ENCODE measurements around the gene TBC1D1.
"Not testable (repeated sequence)": the region's sequence is repeated elsewhere in the genome, so short reads cannot be mapped to it uniquely, and the experiment has no call there.

Gene TBC1D1

DNA sequence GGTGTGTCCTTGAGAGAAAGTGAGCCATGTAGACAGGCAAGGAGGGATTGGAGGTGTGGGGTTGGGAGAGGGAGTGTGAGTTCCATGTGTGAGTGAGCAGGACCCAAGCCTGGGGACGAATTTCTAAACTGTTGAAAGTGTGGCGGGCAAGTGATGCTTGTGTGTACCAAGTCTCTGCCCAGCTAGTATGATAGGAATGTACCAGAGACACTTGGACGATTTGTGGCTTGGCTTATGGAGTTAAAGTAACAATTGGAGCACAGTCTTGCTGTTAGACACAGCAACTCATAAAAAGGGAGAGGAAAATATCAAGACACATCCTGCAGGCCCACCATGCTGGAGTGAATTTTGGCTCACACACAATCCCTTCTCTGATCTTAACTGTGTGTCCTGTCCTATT, 77.9 kb downstream of the TBC1D1 start:
- no peak for DNase-seq

DNA sequence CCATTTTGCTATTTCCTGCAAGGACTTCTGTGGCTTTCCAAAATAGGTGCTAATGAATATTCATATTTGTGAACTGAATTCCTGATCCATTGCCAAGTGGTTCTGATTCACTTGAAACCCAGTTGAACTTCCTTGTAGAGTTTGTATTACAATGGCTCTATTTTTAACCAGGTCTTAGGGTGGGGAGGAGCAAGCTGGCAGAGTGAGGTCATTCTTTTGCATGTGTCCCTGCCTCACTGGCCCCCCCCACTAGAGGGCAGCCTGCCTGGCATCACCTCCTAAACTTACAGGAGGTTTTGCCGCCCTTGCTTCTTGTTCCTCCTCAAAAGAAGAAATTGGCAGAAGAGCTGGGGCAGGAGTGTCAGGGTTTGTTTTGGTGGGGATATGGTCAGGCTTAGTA, 79.8 kb downstream of the TBC1D1 start:
- DNase-seq = peak; percentile 69

DNA sequence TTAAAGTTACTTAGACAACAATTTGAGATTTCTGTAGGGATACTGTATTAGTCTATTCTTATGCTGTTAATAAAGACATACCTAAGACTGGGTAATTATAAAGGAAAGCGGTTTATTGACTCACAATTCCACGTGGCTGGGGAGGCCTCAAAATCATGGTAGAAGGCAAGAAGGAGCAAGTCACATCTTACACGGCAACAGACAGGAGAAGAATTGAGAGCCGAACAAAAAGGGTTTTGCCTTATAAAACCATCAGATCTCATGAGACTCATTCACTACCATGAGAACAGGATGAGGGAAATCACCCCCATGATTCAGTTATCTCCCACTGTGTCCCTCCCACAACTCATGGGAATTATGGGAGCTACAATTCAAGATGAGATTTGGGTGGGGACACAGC, 80.3 kb downstream of the TBC1D1 start:
- no peak for DNase-seq

DNA sequence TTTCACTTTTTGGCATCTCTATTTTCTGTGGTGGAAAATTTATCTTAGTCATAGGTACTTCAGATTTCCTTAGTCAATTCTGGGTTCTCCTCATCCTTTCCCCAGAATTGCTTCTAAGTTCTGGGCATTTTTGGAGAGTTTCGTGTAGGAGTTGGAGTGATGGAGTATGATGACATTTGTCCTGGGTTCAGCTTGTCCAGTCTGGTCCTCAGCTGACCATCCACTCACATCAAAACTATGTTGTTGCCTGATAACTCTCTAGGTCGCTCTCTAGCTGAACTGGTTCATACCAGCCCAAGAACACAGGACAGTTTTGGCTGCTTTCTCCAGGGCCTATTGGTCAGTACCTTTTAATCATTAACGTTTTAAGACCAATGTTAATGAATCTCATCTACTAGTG, 82.6 kb downstream of the TBC1D1 start:
- DNase-seq = no peak

DNA sequence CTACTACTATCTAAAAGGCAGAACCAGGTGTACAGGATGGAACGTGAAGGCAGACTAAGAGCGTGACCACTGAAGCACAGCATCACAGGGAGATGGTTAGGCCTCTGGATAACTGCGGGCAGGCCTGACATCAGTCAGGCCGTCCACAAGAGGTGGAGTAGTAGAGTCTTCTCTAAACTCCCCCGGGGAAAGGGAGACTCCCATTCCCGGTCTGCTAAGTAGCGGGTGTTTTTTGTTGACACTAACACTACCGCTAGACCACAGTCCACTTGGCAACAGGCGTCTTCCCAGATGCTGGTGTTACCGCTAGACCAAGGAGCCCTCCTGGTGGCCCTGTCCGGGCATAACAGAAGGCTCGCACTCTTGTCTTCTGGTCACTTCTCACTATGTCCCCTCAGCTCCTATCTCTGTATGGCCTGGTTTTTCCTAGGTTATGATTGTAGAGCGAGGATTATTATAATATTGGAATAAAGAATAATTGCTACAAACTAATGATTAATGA, 84.5 kb downstream of the TBC1D1 start:
- DNase-seq = not testable (repeated sequence)

DNA sequence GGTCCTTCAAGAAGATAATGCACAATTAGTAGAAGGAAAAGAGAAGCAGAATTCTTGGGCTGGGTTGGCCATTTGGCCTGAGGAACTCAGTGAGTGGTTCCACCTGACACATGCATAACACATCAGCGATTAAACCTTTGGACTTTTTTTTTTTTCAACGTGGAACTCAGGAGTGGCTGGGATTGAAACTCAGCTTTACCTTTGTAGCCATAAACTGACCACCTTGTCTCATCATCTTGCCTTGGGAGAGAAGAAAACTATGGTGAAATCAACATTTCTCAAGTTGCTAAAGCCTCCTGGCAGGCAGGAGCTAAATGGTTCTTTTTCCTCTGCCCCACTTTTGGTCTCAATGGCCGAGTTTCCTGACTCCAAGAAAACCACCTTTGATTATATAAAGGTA, 85.6 kb downstream of the TBC1D1 start:
- no peak for DNase-seq

DNA sequence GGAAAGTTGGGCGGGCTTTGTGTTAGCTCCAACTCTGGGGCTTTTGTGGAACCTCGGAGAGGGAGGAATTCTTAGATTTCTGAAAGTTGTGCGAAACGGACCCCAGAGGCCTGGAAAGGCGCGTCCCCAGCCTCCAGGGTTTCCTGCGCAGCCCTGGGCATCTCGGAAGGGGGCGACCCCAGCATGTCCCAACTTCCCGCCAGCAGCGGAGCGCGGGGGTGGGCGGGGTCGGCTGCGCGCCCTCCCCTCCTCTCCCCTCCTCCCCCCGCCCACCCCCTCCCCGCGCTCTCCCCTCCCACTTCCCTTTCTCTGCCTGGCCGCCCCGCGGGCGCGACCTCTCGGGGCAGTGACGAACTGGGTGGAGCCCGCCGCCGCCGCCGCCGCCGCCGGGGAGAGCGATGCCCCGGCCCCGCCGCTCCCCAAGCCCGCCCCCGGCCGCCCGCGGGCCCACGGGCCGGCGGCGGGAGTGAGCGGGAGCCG, 86.1 kb downstream of the TBC1D1 start:
- peak; percentile 86 for DNase-seq

DNA sequence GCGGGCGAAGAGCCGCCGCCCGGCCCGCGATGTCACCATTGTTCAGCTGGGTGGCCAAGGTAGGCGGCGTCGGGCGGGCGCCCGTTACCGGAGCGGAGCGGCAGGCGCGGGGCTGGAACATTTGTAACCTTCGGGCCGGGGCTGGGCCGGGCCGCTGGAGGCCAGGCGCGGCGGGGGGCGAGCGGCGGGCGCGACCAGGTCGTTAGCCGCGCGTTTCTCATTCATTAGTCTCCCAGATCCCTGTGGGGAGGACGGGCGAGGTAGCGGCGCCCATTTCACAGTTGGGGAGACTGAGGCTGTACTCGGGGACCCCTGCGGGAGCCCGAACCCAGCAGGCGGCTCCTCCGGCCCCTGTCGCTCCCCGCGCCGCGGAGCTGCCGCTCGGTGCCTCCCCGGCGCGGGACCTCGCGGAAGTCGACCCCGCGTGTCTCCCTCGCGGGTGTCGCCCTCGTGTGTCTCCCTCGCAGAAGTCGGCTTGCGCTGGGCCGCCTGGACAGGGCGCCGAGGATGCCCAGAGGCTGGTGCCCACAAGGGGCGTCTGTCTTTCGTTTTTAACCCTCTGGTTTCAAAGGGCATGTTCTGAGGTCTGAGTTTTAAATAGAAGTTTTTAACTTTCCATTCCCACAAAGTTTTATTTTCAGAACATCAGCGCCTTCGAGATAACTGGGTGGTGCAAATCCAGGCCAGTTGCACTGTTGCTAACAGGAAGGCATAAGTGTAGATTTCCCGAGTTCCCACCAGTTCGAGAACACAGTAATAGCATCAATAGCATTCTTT, 86.8 kb downstream of the TBC1D1 start:
- peak; percentile 84 for DNase-seq

DNA sequence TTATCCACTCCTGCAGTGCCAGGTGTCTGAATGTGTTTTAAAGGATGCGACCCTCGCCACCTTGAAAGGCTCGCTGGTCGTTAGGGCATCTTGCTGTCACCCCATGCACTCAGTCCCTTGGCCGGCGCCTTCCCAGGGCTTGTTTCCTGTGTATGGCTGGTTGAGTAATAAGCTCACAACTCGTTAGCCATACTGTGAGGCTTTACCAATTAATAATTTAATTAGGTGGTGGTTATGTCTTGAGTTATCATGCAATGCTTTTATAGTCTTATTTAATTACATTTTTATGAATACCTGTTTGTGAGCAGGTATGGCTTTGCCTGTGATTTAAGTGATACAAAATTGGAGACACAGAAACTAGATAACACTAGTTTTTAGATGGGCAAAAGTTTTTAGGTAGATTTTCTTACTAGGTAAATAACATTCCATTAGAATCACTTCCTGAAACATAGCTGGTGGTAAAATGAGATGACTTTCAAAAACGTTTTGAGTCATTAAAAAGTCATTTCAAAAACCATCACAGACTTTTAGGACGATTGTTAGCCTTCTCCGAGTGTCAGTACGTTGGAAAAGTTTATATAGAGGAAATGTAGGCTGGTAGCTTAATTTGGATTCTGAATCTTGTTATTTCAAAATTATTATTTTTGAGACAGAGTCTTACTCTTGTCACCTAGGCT, 87.5 kb downstream of the TBC1D1 start:
- DNase-seq = peak; percentile 72

DNA sequence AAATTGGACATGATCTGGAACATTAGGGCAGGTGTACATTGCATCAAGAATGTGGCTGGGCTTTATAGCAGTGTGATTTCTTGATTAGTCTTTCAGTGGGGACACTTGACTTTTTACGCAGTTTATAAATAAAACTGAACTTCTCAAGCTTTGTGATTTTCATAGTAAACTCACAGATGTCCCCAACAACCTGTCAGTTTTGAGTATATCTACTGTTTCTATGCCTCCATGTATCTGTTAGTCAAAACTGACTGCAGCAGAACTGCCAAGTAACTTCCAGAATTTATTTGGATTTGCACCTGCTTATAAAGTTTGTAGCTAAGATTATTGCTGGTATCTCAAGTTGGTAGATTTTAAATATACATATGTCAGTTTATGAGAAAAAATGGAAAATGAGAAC, 89.4 kb downstream of the TBC1D1 start:
- no peak for DNase-seq

DNA sequence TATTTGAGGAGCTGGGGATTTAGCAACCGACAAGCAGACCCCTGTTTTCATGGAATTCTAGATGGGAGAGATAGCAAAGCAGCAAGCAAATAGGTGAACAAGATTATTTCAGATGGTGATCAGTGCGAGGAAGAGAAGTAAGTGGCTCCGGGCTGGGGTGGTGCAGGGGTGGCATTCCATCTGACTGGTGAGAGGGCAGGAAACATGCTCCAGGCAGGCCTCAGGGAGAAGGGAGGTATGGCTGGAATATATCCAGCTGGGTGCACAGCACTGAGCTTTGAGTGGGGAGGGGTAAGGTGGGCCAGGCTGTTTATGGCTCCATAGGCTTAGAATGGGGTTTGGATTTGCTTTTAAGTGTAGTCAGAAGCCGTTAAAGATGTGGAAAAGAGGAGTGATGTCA, 90.5 kb downstream of the TBC1D1 start:
- no peak for DNase-seq

DNA sequence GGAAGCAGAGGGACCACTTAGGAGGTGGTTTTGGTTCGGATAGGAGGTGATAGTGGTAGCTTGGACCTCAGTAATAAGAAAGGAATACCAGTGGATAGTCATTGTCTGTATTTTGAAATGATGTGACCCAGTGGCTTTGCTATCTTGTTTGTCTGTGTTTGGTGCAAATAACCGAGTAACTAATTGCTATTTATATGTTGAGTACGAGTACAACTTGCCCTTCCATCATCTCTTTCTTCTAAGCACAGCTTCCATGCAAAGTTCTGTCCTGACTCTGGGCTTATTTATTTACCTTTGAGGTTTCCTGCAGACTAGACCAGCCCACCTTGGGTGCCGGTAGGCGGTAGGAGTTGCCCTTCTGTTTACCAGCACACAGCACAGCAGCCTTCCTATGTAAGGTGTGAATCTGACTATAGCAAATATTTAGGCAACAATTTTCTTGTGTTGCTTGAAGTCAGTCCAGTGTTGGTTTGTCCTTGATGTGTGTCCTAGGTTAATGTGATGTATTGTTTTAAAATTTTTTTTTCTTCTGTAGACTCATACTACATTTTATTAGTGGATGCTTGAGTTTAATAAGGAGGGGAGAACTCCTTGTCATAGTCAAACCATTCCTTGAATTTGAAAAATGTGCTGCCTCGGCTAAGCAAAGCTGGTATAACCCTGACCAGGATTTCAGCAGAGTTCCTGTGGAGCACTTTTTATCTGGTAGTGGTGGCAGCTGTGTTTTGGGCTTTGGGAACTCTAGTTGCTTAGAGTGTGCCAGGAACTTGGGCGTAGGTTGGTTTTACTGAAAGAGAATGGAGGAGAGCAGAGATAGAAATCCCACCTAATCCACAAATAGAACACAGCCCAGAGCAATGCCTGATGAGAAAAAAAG, 91.2 kb downstream of the TBC1D1 start:
- no peak for DNase-seq

DNA sequence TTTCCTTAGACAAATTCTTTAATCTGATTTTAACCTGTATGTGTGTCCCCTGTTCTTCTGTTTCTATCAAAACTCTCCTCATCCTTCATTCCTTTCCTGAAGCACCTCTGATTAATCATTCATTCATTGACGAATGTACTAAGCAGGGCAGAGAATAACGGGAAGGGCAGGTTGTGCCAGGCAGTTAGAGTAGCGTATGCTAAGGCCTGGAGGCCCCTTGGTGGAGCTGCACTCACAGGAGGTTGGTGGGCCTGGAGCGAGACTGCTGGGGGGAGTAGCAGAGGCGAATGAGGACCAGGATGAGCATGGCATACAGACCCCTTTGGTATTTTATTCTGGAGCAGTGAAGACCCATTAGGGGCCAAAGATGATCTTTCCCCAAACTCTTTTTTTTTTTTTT, 91.9 kb downstream of the TBC1D1 start:
- no peak for DNase-seq

DNA sequence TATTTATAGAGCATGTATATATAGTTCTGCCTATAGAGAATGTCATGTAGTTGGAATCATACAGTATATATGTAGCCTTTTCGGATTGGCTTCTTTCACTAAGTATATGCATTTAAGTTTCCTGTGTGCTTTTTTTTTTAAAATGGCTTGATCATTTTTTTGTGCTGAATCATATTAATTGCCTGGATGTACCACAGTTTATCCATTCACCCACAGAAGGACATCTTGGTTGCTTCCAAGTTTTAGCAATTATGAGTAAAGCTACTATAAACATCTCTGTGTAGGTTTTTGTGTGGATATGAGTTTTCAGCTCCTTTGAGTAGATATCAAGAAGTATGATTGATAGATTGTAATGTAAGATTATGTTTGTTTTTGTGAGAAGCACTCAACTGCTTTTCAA, 93.1 kb downstream of the TBC1D1 start:
- DNase-seq = no peak

DNA sequence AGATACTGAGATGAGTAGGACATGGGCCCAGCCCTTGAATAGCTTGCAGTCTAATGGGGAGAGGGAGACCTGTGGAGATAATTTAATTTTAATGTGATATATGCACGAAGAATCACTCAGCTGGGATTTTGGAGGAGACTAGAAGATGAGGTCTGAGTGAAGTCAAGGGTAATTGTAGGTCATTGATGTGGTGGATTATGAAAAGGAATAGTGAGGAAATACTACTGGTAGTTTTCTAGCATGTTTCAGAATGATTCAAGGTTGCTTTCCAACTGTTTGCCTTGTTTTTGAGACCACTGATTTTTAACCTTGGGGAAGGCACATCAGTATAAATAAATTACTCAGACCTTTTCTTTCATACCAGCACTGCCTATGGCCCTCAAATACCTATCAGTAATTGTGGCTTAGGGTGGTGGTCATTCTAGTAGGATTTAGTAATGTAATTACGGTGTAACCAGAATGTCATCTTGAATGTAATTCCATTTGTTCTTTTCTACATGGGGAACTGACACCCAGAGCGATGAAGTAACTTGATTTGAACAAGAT, 94.9 kb downstream of the TBC1D1 start:
- no peak for DNase-seq

DNA sequence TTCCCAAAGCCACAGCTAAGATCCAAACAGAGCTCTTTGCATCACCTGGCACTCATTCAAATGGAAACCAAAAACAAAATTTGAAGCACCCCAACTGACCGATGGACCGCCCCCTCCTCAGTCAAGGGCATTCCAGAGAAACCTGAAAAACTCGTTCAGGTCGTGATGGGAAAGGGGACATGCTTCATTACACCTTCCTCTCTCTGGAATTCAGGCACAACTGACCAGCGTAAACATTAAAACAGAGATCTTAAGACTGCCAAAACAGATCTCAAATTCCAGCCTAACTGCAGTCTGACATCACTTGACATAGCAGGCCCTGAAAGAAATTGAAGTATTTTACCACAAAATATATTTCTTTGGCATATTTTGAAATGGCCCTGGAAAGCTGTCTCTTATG, 97.8 kb downstream of the TBC1D1 start:
- no peak for DNase-seq

DNA sequence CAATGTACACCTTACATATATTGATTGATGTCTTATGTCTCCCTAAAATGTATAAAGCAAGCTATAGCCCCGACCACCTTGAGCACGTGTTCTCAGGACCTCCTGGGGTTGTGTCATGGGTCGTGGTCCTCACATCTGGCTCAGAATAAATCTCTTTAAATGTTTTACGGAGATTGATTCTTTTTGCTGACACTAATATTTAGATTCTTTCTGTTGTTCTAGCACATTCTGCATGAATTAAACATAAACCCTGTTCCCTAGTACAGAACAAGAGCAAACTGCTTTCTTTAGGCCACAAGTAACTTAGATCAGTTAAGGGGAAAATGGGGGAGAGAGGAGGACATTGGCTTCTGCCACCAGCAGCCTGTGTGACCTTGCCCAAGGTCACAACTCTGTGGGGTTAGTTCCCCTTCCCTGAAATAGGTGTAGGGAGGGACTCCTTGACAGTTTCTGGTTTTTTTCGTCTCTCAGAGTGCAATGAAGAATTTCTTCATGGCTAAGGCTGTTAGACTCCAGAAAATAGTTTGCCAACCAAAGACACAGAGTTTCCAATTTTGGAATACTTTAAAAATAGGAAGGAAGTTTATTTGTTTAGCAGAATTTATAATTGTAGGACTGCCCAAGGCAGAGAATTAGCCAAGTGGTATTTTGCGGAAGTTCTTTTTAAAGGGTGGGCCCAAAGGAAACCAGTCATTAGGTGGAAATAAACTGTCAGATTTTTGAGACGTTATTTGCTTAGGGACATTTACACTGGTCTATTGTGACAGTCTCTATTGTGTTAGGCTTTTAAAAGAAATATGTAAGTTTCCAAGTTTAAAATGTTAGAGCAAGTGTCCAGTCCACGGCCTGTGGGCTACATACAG, 98.7 kb downstream of the TBC1D1 start:
- DNase-seq = no peak

DNA sequence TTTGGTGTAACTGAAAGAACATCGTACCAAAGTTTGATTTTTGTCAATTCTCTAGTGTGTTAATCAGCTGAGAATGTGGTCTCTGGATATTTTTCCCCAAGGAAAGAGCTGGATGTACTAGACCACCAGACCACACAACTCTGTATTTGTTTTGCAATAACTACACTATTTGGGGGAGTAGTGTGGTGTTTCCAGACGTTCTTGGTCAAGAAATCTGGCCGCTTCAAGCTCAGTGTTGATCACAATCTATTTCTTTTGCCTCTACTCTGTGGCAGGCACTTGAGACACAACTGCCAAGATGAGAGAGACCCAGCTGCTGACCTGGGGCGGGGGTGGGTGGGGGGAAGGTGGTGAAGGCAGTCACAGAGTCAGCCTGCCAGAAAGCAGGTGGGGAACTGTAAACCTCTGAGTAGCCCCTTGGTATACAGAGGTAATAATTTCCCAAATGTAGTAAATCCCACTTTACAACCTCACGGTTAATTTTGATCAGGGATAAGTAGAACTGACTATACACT, 99.9 kb downstream of the TBC1D1 start:
- no peak for DNase-seq

DNA sequence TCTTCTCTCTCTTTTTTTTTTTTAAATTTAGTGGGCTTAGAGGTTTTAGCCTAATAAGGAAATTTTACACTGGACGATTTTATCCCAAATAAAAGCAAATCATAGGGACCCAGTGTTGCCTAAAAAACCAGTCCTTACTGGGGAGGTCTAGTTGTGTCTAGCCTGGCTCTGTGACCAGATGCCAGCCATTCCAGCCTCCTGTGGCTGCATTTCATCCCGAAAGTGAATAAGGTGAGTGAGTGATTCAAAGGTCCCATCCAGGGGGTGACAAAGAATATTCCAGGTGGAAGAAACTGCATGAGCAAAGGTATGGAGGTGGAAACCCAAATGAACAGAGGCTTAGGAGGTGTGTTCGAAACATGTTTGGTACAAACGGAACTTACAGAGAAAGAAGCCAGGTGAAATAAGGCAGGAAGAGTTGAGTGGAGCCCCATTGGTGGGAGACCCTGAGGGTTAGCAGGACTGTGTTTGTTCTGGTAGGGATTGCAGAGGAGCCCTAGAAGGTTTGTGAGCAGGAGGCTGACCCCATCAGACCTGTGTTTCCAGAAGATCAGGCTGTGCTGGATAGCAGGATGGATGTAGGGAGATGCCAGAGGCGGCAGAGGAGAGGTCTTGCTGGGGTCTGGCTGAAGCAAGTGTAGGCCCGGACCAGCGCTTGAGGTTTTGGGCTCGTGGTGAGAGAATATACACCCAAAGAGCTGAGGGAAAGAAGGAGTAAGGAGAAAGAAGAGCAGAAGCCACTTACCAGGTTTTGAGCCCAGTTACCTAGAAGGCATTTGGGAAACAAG, 100.9 kb downstream of the TBC1D1 start:
- DNase-seq = no peak

DNA sequence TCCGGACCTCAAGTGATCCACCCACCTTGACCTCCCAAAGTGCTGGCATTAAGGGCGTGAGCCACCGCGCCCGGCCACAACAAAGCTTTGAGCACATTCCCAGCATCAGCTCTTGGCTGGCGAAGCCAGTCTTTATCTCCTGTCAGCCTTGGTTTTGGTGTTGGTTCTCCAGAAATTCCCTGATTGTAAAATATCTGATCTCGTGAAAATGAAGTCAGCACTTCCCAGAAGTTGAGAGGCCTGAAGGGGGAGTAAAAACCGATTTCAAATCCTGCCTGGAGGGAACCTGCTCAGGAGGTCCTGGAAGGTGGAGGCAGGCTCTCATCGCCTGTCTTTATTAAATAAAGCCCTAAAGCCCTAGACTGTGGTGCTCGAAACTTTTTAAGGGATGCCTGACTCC, 102.9 kb downstream of the TBC1D1 start:
- DNase-seq = no peak

DNA sequence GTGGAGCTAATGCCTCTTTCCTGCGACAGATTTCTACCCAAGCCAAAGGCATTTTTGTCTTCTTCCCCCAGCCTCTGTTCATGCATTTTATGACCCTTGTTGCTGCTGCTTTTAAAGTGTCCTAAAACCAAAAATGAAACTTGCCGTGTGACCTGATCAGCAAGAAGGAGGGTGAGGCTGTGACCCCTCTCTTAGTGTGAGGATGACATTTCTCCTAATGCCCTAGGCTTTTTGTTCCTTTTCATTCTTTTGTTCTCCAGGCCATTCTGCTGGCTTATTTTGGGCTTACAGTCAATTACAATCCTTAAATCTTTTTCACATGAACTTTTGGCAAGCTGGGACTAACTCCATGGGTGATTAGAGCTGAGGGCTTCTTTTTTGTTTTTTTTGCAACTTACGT, 103.7 kb downstream of the TBC1D1 start:
- no peak for DNase-seq
